IMR-90 (cell line): Measurements from ENCODE around the gene LRP1B.

Experiments
- BHLHE40 ChIP-seq: fragments of 150-350 bp; IDR thresholded peaks from 2 replicates; pipeline ENCODE4 v1.6.1; 2016; ENCODE audit warnings: mild to moderate bottlenecking, low read depth, low read length
- FOS ChIP-seq: fragments of 150-350 bp; IDR thresholded peaks from 2 replicates; pipeline ENCODE4 v1.6.1; 2016; ENCODE audit warnings: low read depth, low read length
- MAFK ChIP-seq: IDR thresholded peaks from 2 replicates; pipeline ENCODE4 v1.6.1; 2012; ENCODE audit warnings: low read depth, low read length, improper control_type of control experiment
- MAZ ChIP-seq: IDR thresholded peaks from 2 replicates; pipeline ENCODE4 v1.6.1; 2012; ENCODE audit warnings: low read depth, mild to moderate bottlenecking, low read length, improper control_type of control experiment, moderate library complexity, borderline replicate concordance
- MXI1 ChIP-seq: IDR thresholded peaks from 2 replicates; pipeline ENCODE4 v1.6.1; 2012; ENCODE audit warnings: low read depth, mild to moderate bottlenecking, low read length, moderate library complexity, borderline replicate concordance
- POLR2A ChIP-seq: IDR thresholded peaks from 2 replicates; pipeline ENCODE4 v1.6.1; 2012; ENCODE audit warnings: mild to moderate bottlenecking, low read depth, low read length
- RAD21 ChIP-seq: IDR thresholded peaks from 2 replicates; pipeline ENCODE4 v1.6.1; 2012; ENCODE audit warnings: low read length, improper control_type of control experiment
- RCOR1 ChIP-seq: IDR thresholded peaks from 2 replicates; pipeline ENCODE4 v1.6.1; 2012; ENCODE audit warnings: mild to moderate bottlenecking, low read length, improper control_type of control experiment; ENCODE audit not compliant: insufficient replicate concordance
- SMC3 ChIP-seq: fragments of 150-350 bp; IDR thresholded peaks from 2 replicates; pipeline ENCODE4 v1.6.1; 2016; ENCODE audit warnings: low read depth, mild to moderate bottlenecking, antibody characterized with exemption, low read length, moderate library complexity
- TF ChIP-seq, protein P1 (sequence below): conservative IDR thresholded peaks from 2 replicates; pipeline ENCODE4 v1.5.1; 2012; ENCODE audit warnings: mild to moderate bottlenecking, low read depth, low read length, improper control_type of control experiment
- TF ChIP-seq, protein P2 (sequence below): fragments of 150-350 bp; IDR thresholded peaks from 2 replicates; pipeline ENCODE4 v1.6.1; 2017; ENCODE audit warnings: mild to moderate bottlenecking, antibody characterized with exemption, low read length, low read depth
- TF ChIP-seq, protein P3 (sequence below): fragments of 150-350 bp; IDR thresholded peaks from 2 replicates; pipeline ENCODE4 v1.6.1; 2016; ENCODE audit warnings: low read depth, mild to moderate bottlenecking, low read length, moderate library complexity, borderline replicate concordance

DNA sequence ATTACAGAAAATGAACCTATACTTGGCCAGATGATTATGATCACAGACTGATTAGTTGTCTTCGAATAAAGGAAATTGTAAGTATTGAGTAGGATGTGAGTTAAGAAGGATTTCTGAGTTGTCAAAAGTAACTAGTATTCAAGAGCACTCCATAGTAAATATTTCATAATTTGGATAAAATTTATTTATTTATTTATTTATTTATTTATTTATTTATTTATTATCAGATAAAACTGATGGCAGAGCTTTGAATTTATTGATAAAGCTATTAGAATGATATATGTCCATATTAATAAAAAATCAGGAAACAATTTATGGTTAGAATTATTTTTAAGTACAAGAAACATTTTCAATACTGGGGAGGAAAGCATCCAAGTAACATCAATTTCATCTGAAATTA is 1634.1 kb downstream of the LRP1B start:
- TF ChIP-seq POLR2A: no peak
- no peak for TF ChIP-seq SMC3
- TF ChIP-seq, protein P1, sequence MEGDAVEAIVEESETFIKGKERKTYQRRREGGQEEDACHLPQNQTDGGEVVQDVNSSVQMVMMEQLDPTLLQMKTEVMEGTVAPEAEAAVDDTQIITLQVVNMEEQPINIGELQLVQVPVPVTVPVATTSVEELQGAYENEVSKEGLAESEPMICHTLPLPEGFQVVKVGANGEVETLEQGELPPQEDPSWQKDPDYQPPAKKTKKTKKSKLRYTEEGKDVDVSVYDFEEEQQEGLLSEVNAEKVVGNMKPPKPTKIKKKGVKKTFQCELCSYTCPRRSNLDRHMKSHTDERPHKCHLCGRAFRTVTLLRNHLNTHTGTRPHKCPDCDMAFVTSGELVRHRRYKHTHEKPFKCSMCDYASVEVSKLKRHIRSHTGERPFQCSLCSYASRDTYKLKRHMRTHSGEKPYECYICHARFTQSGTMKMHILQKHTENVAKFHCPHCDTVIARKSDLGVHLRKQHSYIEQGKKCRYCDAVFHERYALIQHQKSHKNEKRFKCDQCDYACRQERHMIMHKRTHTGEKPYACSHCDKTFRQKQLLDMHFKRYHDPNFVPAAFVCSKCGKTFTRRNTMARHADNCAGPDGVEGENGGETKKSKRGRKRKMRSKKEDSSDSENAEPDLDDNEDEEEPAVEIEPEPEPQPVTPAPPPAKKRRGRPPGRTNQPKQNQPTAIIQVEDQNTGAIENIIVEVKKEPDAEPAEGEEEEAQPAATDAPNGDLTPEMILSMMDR: no peak
- TF ChIP-seq BHLHE40: no peak
- TF ChIP-seq, protein P2, sequence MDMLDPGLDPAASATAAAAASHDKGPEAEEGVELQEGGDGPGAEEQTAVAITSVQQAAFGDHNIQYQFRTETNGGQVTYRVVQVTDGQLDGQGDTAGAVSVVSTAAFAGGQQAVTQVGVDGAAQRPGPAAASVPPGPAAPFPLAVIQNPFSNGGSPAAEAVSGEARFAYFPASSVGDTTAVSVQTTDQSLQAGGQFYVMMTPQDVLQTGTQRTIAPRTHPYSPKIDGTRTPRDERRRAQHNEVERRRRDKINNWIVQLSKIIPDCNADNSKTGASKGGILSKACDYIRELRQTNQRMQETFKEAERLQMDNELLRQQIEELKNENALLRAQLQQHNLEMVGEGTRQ: no peak
- TF ChIP-seq MAZ: no peak
- TF ChIP-seq MAFK: no peak
- no peak for TF ChIP-seq FOS
- TF ChIP-seq RAD21: no peak
- no peak for TF ChIP-seq RCOR1
- no peak for TF ChIP-seq MXI1
- TF ChIP-seq, protein P3, sequence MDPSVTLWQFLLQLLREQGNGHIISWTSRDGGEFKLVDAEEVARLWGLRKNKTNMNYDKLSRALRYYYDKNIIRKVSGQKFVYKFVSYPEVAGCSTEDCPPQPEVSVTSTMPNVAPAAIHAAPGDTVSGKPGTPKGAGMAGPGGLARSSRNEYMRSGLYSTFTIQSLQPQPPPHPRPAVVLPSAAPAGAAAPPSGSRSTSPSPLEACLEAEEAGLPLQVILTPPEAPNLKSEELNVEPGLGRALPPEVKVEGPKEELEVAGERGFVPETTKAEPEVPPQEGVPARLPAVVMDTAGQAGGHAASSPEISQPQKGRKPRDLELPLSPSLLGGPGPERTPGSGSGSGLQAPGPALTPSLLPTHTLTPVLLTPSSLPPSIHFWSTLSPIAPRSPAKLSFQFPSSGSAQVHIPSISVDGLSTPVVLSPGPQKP: no peak
